ENCODE data around the gene HPD.
"Not testable (repeated sequence)": the region's sequence is repeated elsewhere in the genome, so short reads cannot be mapped to it uniquely, and the experiment has no call there.

Gene HPD

GRCh38 chr12:121797937-121798786, 60.5 kb downstream of the HPD start:
- DNase-seq: peak; percentile 79

DNA sequence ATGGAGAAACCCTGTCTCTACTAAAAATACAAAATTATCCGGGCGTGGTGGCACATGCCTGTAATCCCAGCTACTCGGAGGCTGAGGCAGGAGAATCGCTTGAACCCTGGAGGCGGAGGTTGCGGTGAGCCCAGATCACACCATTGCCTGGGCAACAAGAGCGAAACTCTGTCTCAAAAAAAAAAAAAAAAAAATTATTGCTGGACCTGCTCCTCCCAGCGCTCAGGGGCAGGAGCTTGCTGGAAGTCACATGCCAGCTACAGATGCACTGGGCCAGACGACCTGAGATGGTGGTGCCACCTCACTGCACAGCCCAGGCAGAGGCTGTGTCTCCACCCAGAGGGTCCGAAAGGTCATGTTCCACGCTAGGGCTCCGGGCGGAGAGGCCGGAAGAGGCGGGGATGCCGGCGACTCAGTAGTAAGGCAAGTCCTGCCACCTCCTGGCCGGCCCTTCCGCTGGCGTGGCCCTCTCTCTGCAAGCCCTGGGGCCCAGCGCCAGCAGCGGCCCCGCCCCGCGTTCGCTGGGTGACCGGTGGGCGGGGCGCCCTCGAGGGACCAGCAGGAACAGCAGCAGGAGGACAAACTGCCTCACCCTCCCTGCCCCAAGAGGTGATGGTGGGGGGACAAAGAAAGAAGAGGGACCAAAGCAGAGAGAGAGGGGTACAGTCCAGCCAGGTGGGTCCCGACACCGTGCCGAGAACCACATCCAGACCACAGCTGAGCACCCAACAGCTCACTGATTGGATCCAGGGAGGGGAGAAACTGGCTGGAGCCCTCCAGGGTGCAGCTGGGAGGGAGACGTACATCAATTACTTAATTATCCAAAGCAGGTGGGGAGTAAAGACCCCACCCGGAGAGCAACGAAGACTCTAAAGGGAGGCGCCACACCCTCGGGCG, 61.6 kb downstream of the HPD start:
- DNase-seq: peak; percentile 87

DNA sequence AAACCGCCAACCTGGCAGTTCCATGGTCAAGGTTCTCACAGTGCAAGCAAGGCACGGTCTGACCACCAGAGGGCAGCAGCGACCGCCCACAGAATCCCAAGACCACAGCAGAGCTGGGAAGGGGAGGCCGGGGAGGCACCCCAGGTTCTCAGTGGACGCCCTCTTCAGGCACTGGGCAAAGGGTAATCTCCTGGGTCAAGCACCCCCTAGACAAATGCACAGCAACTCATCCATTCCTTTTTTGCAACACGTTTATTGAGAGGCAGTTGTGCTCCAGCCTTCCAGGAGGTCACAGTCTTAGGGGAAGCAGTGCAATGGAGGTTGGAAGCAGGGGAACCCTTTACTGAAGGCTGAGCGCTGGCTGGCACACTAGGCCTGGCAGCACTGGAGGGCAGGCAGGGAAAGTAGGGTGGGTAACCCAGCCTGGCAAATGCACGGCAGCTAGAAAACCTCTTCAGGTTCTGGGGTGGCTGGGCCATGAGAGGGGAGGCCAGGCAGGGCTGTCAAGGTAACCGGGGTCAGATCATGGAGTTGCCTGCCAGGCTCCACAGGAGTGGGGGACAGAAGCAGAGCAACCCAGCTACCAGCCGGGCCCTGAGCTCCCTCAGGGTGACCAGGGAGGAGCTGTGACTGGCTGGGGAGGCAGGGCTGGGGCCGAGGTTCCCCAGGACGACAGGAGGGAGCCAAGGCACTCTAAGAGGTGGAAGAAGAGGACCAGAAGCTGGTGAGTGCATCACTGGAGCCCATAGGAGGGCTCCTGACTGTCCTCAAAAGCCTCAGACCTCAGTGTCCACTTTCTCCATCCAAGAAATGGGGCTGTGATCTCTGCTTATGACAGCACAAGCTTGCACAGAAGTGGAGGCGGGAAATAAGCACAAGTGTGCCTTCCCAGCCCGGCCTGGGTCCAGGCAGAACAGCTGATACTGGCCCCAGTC, 63.4 kb downstream of the HPD start:
- DNase-seq: peak; percentile 96

DNA sequence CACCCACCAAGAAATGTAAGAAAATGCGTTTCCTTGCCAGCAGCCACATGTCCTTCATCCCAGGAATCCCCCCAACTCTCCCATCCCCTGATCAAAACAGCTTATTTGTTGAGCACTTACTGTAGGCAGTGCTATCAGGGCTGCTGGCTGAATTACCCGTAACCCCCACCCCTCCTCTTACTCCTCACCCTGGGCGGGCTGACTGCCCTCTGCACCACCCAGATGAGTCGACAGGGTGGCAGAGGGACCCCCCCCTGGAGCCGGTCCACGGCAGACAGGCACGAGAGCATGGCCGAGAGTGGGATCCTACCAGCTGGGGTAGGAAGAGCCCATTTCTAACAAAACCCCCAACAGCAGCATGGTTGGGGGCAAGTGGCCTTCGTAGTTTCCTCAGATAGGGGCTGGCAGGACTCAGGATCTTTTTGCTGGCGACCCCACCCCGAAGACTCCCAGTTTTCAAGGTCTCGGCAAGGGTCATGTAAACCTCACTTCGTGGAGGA, 64.1 kb downstream of the HPD start:
- DNase-seq: no peak

GRCh38 chr12:121793838-121794533, 64.7 kb downstream of the HPD start:
- peak; percentile 96 for DNase-seq

DNA sequence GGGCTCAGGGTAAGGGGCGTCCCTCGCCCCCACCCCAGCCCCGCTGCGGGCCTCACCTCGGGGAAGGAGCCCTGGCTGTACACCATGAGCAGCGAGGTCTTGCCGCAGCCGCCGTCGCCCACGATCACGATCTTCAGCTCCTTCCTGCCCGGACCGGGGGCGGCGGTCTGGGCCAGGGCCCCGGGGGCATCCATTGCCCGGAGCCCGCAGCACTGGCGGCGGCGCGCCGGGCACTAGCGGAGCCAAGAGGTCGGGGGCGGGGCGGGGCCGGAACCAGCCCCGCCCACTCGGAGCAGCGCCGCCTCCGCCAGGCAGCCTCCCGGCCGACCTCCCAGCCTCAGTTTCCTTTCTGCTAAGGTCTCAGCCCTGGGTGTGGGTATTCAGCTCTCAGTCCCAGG, 65.2 kb downstream of the HPD start, which contains the start of gene RHOF:
Gene RHOF, minus strand, starts transcription at position 249 of the 398 bp plus-strand sequence. Its CDS starts 55 bp downstream, at position 194.
- no peak for DNase-seq

DNA sequence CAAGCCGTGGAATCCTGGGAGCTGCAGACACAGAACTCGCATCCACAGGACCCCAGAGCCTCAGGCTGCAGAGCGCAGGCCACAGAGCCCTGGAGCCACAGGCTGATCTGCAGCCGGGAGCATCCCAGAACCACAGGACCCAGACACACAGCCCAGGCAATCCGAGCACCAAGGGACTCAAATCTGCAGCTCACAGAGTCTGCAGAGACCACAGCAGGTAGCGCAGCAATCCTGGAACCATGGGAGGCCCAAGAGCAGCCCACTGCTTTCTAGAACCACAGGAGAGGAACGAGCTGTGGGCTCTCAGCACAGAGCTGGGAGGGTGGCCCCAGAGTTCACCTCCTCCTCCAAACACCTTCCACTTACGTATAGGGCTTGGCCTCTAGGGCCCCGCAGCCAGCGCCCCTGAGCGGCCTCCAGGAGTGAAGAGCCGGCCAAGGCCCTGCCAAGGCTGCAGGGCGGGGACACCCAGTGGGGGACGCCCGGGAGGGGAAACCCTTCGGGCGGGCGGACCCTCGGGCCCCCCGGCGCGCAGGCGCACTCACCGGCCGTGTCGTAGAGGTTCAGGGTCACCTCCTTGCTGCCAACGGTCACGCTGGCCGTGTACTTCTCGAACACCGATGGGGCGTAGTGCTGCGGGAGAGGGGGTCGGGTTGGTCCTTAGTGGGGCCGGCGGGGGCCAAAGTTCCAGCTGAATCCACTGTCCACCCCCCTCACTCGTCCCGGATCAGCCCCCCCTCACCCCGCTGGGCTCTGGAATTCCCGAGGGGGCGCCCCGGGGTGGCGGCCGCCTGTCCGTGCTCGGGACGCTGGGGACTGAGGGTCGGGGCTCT, 65.8 kb downstream of the HPD start:
- DNase-seq: peak; percentile 50

DNA sequence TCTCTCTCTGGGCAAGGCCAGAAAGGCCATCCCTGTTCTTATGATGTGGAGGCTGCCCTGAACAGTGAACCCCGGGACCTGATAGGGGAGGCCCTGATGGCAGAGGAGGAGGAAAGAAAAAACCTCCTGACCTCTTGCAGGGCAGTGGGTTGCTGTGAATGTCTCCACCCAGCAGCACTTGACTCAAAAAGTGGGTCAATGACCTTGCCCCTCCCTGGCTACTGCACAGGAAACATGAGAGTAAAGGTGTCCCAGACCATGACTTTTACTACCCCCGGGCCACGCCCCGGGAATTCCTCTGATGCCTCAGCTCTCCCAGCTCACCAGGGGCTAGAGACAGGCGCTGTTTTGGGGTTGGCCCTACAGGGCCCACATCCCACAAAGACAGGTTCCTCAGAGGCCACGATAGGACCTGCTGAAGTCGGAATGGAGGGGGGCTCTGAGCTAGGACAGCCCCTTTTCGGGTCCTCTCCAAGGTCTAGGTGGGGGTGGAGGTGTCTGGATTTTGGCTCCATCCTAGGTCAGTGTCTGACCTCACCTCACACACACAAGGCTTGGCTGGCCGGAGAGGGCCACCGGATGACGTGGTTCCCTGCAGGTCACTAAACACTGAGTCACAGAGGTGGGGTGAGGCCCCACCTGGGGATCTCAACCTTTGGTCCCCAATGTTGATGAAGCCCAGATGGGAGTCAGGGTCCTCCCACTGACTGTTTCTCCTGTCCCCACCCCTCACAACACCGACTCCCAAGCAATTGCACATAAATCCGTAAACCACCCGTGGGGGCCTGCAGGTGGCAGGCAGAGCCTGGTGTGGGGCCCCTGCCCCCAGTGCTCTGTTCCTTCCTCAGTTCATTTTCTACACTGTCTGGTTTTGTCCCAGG, 66.7 kb downstream of the HPD start:
- no peak for DNase-seq

- DNase-seq: not testable (repeated sequence)
These were observed 67.9 kb downstream of the HPD start for GRCh38 chr12:121790785-121791184.

GRCh38 chr12:121789800-121790728, 68.6 kb downstream of the HPD start:
- no peak for DNase-seq

All from eye (tissue), 1 donor.